ENCODE measurements around the gene PRRG2. TPM values are rescaled to one million over a fixed set of nuclear protein-coding genes. Genes with fewer than 3 reads are reported as not detected.

Gene PRRG2
- total RNA-seq, 1 donor from 2014 or later = 10.1 TPM

DNA sequence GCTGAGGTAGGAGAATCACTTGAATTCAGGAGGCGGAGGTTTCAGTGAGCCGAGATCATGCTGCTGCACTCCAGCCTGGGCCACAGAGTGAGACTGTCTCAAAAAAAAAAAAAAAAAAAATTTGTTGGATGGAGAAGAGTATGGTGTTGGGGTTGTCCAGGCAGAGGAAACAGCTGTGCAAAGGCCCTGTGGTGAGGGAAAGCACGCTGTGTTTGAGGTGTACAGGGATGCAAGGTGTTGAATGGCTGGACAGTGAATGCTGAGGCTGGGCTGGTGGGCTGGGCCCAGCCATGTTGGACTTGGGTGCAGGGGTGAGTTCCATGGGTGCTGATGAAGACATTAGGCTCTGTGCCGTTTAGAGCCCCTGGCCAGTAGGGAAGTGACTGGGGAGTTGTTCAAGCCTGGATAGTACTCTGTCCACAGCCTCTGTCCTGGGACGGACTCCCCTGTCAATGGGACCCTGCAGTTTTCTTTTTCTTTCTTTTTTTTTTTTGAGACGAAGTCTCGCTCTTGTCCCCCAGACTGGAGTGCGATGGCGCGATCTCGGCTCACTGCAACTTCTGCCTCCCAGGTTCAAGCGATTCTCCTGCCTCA lies 28.5 kb downstream of the PRRG2 start:
- H3K36me3 ChIP-seq = peaks cover 60% of the 10 kb centered on the region
- intact Hi-C loops (cut with DNase I) = no loop called here
- no peaks in the 10 kb centered on the region for H3K27me3 ChIP-seq
- no peak overlapping the region for H3K27ac ChIP-seq
- TF ChIP-seq, protein P1, sequence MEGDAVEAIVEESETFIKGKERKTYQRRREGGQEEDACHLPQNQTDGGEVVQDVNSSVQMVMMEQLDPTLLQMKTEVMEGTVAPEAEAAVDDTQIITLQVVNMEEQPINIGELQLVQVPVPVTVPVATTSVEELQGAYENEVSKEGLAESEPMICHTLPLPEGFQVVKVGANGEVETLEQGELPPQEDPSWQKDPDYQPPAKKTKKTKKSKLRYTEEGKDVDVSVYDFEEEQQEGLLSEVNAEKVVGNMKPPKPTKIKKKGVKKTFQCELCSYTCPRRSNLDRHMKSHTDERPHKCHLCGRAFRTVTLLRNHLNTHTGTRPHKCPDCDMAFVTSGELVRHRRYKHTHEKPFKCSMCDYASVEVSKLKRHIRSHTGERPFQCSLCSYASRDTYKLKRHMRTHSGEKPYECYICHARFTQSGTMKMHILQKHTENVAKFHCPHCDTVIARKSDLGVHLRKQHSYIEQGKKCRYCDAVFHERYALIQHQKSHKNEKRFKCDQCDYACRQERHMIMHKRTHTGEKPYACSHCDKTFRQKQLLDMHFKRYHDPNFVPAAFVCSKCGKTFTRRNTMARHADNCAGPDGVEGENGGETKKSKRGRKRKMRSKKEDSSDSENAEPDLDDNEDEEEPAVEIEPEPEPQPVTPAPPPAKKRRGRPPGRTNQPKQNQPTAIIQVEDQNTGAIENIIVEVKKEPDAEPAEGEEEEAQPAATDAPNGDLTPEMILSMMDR (IDR thresholded peaks at IDR 0.05) = no peak
- H3K4me3 ChIP-seq = no peak overlapping the region
- H3K4me1 ChIP-seq = no peaks in the 10 kb centered on the region
- no peak for ATAC-seq
- H3K9me3 ChIP-seq = no peaks in the 10 kb centered on the region
- no peak for DNase-seq

DNA sequence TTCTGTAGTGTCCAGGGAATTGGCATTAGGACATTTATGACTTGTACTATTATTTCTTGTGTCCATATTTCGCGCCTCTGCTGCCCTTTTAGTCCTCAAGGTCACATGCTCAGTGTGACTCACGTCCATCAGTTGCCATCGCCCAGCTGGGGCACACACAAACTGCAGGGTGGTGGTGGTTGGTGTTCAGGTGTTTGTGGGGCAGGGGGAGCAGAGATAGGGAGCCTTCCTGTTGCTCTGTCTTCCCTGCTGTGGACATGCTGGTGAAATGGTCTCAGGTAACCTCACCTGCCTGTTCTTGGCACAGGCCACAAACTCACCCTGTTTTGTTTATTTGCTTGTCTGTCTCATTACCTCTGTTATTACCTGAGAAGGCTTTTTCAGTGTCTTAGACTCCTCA lies 32.3 kb downstream of the PRRG2 start:
- Histone ChIP-seq H3K4me3 (no peak overlapping the region), H3K9me3 (no peaks in the 10 kb centered on the region), H3K4me1 (no peaks in the 10 kb centered on the region), H3K27me3 (no peaks in the 10 kb centered on the region), H3K36me3 (peaks cover 61% of the 10 kb centered on the region), H3K27ac (no peak overlapping the region)
- intact Hi-C loops (cut with DNase I) = no loop called here
- TF ChIP-seq, protein P1 (IDR thresholded peaks at IDR 0.05) = no peak
- DNase-seq (no peak), ATAC-seq (no peak)

DNA sequence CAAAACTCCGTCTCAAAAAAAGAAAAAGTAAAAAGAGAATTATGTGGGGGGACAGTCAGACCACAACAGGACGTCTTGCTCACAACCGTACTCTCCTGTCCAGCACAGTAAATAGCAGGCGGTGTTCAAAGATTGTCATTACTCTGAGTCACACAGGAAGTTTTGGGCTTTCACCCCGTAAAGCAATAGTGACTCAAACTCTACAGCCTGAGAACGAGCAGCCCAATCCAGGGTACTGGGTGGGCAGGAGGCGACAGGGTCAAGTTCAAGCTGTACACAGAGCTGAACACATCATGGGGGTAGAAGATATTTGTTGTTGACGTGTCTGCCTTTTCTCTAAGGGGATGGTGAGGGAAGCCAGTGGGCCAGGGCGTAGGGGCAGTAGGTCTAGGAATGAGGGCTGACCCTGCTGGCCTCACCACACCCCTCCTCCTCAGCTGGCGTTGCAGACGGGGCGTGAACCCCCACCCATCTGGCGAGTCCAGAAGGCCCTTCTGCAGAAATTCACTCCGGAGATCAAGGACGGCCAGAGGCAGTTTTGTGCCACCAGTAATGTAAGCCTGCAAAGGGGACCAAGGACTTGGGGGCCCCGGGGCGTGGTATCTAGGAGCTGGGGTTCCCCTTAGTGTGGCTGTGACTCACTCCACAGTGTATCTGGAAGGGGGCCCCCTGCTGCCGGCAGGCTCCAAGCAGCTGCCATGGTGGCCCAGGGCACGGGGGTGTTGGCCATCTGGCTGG lies 33.1 kb downstream of the PRRG2 start:
- no peak for ATAC-seq
- Histone ChIP-seq H3K4me3 (no peak overlapping the region), H3K9me3 (no peaks in the 10 kb centered on the region), H3K27me3 (no peaks in the 10 kb centered on the region), H3K27ac (no peak overlapping the region), H3K4me1 (no peaks in the 10 kb centered on the region), H3K36me3 (peaks cover 60% of the 10 kb centered on the region)
- intact Hi-C loops (cut with DNase I) = no loop called here
- DNase-seq = no peak
- TF ChIP-seq, protein P1 (IDR thresholded peaks at IDR 0.05) = no peak

DNA sequence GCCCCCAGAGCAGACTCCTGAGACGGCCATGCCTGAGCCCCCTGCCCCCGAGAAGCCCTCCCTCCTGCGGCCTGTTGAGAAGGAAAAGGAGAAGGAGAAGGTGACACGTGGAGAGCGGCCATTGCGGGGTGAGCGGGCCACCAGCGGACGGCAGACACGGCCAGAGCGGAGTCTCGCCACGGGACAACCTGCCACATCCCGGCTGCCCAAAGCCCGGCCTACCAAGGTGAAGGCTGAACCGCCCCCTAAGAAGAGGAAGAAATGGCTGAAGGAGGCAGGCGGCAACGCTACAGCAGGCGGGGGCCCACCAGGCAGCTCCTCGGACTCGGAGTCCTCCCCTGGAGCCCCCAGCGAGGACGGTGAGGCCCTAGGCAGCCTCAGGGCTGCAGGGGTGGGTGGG lies 34.7 kb downstream of the PRRG2 start:
- H3K4me3 ChIP-seq = no peak overlapping the region
- ATAC-seq (no peak), DNase-seq (no peak)
- no peaks in the 10 kb centered on the region for H3K4me1 ChIP-seq
- TF ChIP-seq, protein P1 (IDR thresholded peaks at IDR 0.05) = no peak
- intact Hi-C loops (cut with DNase I) = no loop called here
- no peaks in the 10 kb centered on the region for H3K9me3 ChIP-seq
- no peak overlapping the region for H3K27ac ChIP-seq
- H3K27me3 ChIP-seq = no peaks in the 10 kb centered on the region
- H3K36me3 ChIP-seq = peaks cover 62% of the 10 kb centered on the region

DNA sequence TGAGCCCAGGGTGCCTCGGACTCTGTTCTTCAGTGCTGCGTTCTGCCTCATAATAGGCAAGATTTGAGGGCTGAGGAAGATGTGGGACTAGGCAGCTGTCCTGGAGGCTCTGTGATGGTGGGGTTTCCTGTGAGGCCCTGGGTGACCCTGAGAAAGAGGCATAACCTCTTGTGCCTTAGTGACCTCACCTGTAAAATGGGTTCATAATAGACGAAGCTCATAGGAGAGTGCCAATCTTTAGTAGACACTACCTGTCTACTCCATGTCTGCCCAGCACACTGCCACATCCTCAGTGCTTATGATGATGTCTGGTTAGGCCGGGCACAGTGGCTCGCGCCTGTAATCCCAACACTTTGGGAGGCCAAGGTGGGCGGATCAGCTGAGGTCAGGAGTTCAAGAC lies 35.4 kb downstream of the PRRG2 start:
- Histone ChIP-seq H3K9me3 (no peaks in the 10 kb centered on the region), H3K27me3 (no peaks in the 10 kb centered on the region), H3K4me3 (no peak overlapping the region), H3K36me3 (peaks cover 61% of the 10 kb centered on the region), H3K4me1 (no peaks in the 10 kb centered on the region), H3K27ac (no peak overlapping the region)
- TF ChIP-seq, protein P1 (IDR thresholded peaks at IDR 0.05) = no peak
- intact Hi-C loops (cut with DNase I) = no loop called here
- ATAC-seq (no peak), DNase-seq (no peak)
